GM12878 (cell line): ENCODE results near the gene MYCBPAP. TPM values are rescaled to one million over a fixed set of nuclear protein-coding genes. Genes with fewer than 3 reads are reported as not detected.

ENCODE experiments used
- NR2C2 ChIP-seq: IDR thresholded peaks from 2 replicates; pipeline ENCODE4 v1.6.1; 2011; ENCODE audit warnings: borderline replicate concordance, low read depth; ENCODE audit not compliant: control insufficient read depth, insufficient read length
- polyA plus RNA-seq, 11 experiments: library from polyadenylated mRNA; depleted of rRNA in 4 of 11; unstranded in 6 of 11; stranded (reverse) in 5 of 11; fragments of >200 nt; fragmentation: Nextera tagmentation in 4 of 11; fragmentation: Illumina TruSeq in 1 of 11; extraction: Ambion mirVana in 4 of 11; extraction: Trizol in 1 of 11; gene quantifications; 1 replicate in 1 of 11; 2 replicates in 10 of 11; pipeline versions ENCODE4 v1.2.1 to v1.2.3, GENCODE V29; 2011 to 2016; ENCODE audit warnings: inconsistent platforms in 2 of 11, missing spikeins in 2 of 11, low read depth in 1 of 11
- total RNA-seq, 4 experiments: library from RNA; depleted of rRNA in 3 of 4; stranded (reverse); fragments of >200 nt in 3 of 4; fragmentation: Illumina TruSeq in 1 of 4; extraction: Trizol in 1 of 4; gene quantifications; 2 replicates each; pipeline versions ENCODE4 v1.2.1 to v1.2.3, GENCODE V29; 2013 to 2021
- TF ChIP-seq, protein P1 (sequence below): fragments of 450-650 bp; formaldehyde crosslinking; IDR thresholded peaks from 2 replicates; pipeline ENCODE4 v1.5.0; 2022; ENCODE audit warnings: mild to moderate bottlenecking, missing genetic modification characterization
- TF ChIP-seq, protein P2 (sequence below): IDR thresholded peaks from 2 replicates; pipeline ENCODE4 v1.6.1; 2012; ENCODE audit warnings: improper control_type of control experiment, low read depth, low read length; ENCODE audit not compliant: insufficient replicate concordance

MYCBPAP gene
- total and polyA plus RNA-seq, 10 of the 15 experiments (the other 5 are each of a cell fraction or from before 2014, with no cell fraction given): 0.23 to 2.7 (median 1.5) TPM

DNA sequence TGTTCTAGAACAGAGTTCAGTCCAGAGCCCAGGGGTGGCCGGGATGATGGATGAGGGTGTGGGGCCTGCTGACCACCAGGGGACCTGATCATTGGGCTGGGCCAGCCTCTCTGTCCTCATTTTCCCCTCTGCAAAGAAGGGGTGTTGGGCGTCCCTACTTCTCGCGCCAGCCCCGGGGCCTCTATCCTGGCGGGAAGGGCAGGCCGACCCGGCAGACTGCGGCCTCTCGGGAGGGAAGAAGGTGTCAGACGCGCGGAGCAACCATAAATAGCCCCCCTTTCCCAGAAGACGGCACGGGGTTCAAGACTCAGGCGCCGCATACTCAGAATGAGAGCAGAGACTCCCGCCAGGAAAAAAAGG lies 50.3 kb downstream of the MYCBPAP start (continued):
- TF ChIP-seq, protein P1, sequence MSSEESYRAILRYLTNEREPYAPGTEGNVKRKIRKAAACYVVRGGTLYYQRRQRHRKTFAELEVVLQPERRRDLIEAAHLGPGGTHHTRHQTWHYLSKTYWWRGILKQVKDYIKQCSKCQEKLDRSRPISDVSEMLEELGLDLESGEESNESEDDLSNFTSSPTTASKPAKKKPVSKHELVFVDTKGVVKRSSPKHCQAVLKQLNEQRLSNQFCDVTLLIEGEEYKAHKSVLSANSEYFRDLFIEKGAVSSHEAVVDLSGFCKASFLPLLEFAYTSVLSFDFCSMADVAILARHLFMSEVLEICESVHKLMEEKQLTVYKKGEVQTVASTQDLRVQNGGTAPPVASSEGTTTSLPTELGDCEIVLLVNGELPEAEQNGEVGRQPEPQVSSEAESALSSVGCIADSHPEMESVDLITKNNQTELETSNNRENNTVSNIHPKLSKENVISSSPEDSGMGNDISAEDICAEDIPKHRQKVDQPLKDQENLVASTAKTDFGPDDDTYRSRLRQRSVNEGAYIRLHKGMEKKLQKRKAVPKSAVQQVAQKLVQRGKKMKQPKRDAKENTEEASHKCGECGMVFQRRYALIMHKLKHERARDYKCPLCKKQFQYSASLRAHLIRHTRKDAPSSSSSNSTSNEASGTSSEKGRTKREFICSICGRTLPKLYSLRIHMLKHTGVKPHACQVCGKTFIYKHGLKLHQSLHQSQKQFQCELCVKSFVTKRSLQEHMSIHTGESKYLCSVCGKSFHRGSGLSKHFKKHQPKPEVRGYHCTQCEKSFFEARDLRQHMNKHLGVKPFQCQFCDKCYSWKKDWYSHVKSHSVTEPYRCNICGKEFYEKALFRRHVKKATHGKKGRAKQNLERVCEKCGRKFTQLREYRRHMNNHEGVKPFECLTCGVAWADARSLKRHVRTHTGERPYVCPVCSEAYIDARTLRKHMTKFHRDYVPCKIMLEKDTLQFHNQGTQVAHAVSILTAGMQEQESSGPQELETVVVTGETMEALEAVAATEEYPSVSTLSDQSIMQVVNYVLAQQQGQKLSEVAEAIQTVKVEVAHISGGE: no peak
- TF ChIP-seq, protein P2, sequence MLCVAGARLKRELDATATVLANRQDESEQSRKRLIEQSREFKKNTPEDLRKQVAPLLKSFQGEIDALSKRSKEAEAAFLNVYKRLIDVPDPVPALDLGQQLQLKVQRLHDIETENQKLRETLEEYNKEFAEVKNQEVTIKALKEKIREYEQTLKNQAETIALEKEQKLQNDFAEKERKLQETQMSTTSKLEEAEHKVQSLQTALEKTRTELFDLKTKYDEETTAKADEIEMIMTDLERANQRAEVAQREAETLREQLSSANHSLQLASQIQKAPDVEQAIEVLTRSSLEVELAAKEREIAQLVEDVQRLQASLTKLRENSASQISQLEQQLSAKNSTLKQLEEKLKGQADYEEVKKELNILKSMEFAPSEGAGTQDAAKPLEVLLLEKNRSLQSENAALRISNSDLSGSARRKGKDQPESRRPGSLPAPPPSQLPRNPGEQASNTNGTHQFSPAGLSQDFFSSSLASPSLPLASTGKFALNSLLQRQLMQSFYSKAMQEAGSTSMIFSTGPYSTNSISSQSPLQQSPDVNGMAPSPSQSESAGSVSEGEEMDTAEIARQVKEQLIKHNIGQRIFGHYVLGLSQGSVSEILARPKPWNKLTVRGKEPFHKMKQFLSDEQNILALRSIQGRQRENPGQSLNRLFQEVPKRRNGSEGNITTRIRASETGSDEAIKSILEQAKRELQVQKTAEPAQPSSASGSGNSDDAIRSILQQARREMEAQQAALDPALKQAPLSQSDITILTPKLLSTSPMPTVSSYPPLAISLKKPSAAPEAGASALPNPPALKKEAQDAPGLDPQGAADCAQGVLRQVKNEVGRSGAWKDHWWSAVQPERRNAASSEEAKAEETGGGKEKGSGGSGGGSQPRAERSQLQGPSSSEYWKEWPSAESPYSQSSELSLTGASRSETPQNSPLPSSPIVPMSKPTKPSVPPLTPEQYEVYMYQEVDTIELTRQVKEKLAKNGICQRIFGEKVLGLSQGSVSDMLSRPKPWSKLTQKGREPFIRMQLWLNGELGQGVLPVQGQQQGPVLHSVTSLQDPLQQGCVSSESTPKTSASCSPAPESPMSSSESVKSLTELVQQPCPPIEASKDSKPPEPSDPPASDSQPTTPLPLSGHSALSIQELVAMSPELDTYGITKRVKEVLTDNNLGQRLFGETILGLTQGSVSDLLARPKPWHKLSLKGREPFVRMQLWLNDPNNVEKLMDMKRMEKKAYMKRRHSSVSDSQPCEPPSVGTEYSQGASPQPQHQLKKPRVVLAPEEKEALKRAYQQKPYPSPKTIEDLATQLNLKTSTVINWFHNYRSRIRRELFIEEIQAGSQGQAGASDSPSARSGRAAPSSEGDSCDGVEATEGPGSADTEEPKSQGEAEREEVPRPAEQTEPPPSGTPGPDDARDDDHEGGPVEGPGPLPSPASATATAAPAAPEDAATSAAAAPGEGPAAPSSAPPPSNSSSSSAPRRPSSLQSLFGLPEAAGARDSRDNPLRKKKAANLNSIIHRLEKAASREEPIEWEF: no peak
- TF ChIP-seq NR2C2: no peak
